ENCODE measurements around the gene GLS. TPM values are rescaled to one million over a fixed set of nuclear protein-coding genes. Genes with fewer than 3 reads are reported as not detected.
A peak's percentile ranks its signal among the peaks of the same experiment; 100 is the strongest.
"Not testable (repeated sequence)": the region's sequence is repeated elsewhere in the genome, so short reads cannot be mapped to it uniquely, and the experiment has no call there.

GLS gene
- total RNA-seq, 1 donor from 2014 or later, result 116 TPM

- H3K4me3 Mint-ChIP-seq (ENCODE audit: low read depth), result no peak overlapping the region
Measured at GRCh38 chr2:190858817-190859216, 21.8 kb upstream of the GLS start.

DNA sequence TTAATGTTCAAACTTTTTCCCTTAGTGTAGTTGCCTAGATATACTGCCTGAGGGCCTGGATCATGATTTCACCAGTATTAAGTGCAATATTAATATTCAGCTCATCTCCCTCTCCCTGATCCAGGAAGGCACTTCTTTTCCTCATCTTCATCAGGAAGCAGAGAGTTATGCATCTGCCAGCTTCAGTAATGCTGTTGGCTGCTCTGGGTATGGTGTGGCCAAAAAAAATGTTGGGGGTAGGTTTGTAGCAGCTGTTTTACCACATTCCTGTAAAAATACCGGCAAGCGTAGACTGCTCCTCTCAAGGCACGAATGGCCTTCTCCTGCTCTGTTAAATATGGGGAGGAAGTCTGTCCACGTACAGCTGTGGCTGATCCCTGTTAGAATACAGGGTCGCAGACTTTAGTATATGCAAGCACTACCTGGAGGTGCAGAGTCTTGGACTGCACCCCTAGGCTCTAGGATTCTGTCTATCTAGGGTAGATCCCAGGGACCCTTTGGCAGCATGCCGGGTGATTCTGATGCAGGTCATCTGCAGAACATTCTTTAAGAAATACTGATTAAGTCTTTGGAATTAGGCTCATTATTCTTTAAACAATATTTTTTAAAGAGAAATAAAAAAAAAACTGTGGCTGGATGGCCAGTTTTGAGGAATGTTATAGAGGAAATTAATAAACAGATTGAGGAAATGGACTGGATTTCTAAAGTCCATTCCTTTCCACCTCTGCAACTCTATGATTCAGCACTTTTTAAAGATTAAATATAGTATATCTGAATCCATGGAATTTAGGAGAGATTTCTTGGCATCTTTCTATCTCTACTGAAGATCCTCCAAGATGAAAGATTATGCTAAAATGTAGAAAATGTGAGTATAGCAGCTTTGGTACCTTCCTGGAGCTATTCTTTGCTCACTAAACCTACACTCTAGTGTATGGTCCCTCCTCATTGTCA lies 21.0 kb upstream of the GLS start:
- Mint-ChIP-seq H3K4me3 (ENCODE audit: low read depth) (no peak overlapping the region), H3K9me3 (ENCODE audit: low read depth) (no peaks in the 10 kb centered on the region), H3K27ac (no peak overlapping the region), H3K36me3 (ENCODE audit: insufficient read depth) (no peaks in the 10 kb centered on the region), H3K27me3 (peaks cover 3% of the 10 kb centered on the region), H3K4me1 (ENCODE audit: low read depth) (peaks cover 13% of the 10 kb centered on the region)
- TF ChIP-seq, protein P1, sequence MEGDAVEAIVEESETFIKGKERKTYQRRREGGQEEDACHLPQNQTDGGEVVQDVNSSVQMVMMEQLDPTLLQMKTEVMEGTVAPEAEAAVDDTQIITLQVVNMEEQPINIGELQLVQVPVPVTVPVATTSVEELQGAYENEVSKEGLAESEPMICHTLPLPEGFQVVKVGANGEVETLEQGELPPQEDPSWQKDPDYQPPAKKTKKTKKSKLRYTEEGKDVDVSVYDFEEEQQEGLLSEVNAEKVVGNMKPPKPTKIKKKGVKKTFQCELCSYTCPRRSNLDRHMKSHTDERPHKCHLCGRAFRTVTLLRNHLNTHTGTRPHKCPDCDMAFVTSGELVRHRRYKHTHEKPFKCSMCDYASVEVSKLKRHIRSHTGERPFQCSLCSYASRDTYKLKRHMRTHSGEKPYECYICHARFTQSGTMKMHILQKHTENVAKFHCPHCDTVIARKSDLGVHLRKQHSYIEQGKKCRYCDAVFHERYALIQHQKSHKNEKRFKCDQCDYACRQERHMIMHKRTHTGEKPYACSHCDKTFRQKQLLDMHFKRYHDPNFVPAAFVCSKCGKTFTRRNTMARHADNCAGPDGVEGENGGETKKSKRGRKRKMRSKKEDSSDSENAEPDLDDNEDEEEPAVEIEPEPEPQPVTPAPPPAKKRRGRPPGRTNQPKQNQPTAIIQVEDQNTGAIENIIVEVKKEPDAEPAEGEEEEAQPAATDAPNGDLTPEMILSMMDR (IDR thresholded peaks at IDR 0.05; ENCODE audit: unreplicated experiment), result no peak
- no peak for DNase-seq (ENCODE audit: low spot score, unreplicated experiment)

More at GRCh38 chr2:190858817-190859216, 21.8 kb upstream of the GLS start:
- peaks cover 9% of the 10 kb centered on the region for H3K4me1 Mint-ChIP-seq (ENCODE audit: low read depth)
- DNase-seq (ENCODE audit: low spot score, unreplicated experiment), result no peak
- no peaks in the 10 kb centered on the region for H3K9me3 Mint-ChIP-seq (ENCODE audit: low read depth)
- H3K27ac Mint-ChIP-seq, result peak overlapping the region; percentile 57
- H3K27me3 Mint-ChIP-seq, result peaks cover 3% of the 10 kb centered on the region
- TF ChIP-seq, protein P1 (IDR thresholded peaks at IDR 0.05; ENCODE audit: unreplicated experiment), result no peak
- no peaks in the 10 kb centered on the region for H3K36me3 Mint-ChIP-seq (ENCODE audit: insufficient read depth)

DNA sequence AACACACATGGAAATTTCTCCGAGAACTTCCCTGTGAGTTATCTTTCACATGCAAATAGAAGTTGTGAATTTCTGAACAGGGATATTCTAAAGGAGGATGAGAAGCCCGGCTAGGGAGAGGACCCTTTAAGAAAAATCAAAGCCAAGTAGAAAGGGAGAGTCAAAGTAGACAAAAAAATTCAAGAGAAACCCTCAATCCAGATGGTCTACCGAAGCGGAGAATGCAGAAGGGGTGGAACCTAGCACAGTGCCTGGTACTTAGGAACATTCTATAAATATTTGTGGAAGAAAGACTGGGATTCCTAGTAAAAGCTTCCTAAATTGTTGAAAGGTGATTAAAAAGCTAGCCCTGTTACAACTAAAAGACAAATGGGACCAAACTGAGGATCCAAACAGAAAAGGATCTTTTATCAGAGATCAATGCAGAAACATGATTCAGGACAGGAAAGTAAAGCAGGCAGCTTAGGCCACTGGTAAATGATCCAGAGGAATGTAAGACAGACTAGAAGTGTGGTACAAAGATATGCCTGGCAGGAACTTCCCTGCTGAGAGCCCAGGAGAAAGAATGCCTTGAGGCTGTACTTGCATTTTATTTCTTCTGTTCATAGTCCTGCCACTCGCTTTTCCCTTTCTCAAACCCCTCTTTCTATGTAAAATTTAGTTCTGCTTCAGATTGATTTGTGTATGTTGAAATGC lies 19.5 kb upstream of the GLS start:
- no peak for DNase-seq (ENCODE audit: low spot score, unreplicated experiment)
- Mint-ChIP-seq H3K27ac (peak overlapping the region; percentile 37), H3K4me3 (ENCODE audit: low read depth) (no peak overlapping the region), H3K9me3 (ENCODE audit: low read depth) (no peaks in the 10 kb centered on the region), H3K36me3 (ENCODE audit: insufficient read depth) (no peaks in the 10 kb centered on the region), H3K27me3 (peaks cover 3% of the 10 kb centered on the region), H3K4me1 (ENCODE audit: low read depth) (peaks cover 11% of the 10 kb centered on the region)
- TF ChIP-seq, protein P1 (IDR thresholded peaks at IDR 0.05; ENCODE audit: unreplicated experiment), result no peak

DNA sequence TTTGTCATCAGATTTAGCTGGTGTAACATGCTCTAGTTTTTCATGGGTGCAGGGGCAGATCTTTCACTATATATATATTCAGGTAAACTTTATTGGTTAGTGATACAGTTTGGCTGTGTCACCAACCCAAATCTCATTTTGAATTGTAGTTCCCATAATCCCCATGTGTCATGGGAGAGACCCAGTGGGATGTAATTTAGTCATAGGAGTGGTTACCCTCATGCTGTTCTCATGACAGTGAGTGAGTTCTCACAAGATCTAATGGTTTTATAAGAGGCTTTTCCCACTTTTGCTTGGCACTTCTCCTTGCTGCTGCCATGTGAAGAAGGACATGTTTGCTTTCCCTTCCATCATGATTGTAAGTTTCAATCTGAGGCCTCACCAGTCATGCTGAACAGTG lies 18.5 kb upstream of the GLS start:
- peaks cover 11% of the 10 kb centered on the region for H3K4me1 Mint-ChIP-seq (ENCODE audit: low read depth)
- DNase-seq (ENCODE audit: low spot score, unreplicated experiment); H3K36me3 Mint-ChIP-seq (ENCODE audit: insufficient read depth); H3K27ac Mint-ChIP-seq; H3K27me3 Mint-ChIP-seq; H3K9me3 Mint-ChIP-seq (ENCODE audit: low read depth); H3K4me3 Mint-ChIP-seq (ENCODE audit: low read depth): not testable (repeated sequence)

- TF ChIP-seq, protein P1 (IDR thresholded peaks at IDR 0.05; ENCODE audit: unreplicated experiment), result no peak
- Mint-ChIP-seq H3K27me3 (peaks cover 3% of the 10 kb centered on the region), H3K4me1 (ENCODE audit: low read depth) (peaks cover 11% of the 10 kb centered on the region), H3K36me3 (ENCODE audit: insufficient read depth) (no peaks in the 10 kb centered on the region), H3K9me3 (ENCODE audit: low read depth) (no peaks in the 10 kb centered on the region), H3K27ac (no peak overlapping the region), H3K4me3 (ENCODE audit: low read depth) (no peak overlapping the region)
- DNase-seq (ENCODE audit: low spot score, unreplicated experiment), result no peak
Measured at GRCh38 chr2:190862571-190862991, 18.0 kb upstream of the GLS start.
